GM21381 (cell line): ENCODE results near the gene EYS.
"Not testable (repeated sequence)": the region's sequence is repeated elsewhere in the genome, so short reads cannot be mapped to it uniquely, and the experiment has no call there.

ENCODE experiments used
- ATAC-seq: cut with Tn5 transposase; IDR thresholded peaks from one replicate; pipeline ENCODE4 v1.9.1; 2021; ENCODE audit warnings: mild to moderate bottlenecking, moderate library complexity; ENCODE audit not compliant: unreplicated experiment

The EYS gene

DNA sequence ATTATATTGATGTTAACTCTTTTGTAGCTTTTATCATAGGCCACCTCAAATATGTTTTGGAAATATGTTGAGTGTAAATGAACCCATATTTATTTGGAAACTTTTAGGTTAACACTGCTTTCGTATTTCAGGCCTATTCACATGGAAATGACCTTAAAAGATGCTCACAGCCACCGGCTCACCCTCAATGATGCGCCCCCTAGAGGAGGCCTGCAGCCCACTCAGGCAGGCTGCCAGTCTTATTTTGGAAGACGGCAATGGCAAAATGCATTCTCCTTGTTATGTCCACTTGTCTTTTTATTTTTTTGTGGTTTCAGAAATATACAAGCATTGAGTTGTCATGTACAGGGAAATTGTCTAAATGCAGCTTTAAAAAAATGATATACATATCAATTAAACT is 1201.7 kb downstream of the EYS start:
- ATAC-seq: no peak

DNA sequence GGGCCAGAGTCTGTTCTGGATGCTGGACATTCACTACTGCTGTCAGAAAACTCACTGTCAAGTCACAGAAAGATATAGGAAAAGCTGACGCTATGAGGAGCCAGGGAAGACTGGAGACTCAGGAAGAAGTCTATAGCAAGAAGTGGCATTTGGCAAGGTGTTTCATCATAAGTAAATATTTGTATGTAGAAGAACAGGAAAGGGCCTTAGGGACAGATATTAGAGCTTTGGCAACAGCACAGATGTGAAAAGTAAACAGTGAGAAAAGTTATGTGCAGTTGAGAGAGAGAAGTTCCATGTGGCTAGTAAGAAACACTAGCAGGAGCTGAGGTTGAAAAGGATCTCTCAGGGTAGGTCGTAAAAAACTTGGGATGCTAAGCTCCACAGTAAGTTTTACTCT is 1202.5 kb downstream of the EYS start:
- no peak for ATAC-seq

DNA sequence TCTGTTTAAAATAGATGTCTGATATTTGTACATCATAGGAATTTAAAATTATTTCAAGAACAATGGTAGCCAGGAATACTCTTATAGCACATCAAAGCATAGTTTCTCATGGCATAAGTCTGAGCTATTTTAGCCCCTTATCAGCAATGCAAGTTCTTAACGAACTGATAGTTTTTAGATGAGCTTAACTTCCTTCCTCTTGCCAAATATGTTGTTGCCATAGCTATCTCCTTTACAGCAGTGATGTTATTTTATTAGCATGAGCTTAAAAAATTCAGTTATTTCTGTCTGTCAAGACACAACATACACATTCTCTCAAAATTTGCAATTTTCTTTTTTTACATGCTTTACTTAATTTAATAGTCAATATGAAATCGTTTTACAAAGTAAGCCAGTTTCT is 1204.2 kb downstream of the EYS start:
- ATAC-seq: no peak

- ATAC-seq: no peak
These were observed 1209.4 kb downstream of the EYS start for GRCh38 chr6:64497634-64498033.

GRCh38 chr6:64489763-64490162 is 1217.3 kb downstream of the EYS start:
- no peak for ATAC-seq

DNA sequence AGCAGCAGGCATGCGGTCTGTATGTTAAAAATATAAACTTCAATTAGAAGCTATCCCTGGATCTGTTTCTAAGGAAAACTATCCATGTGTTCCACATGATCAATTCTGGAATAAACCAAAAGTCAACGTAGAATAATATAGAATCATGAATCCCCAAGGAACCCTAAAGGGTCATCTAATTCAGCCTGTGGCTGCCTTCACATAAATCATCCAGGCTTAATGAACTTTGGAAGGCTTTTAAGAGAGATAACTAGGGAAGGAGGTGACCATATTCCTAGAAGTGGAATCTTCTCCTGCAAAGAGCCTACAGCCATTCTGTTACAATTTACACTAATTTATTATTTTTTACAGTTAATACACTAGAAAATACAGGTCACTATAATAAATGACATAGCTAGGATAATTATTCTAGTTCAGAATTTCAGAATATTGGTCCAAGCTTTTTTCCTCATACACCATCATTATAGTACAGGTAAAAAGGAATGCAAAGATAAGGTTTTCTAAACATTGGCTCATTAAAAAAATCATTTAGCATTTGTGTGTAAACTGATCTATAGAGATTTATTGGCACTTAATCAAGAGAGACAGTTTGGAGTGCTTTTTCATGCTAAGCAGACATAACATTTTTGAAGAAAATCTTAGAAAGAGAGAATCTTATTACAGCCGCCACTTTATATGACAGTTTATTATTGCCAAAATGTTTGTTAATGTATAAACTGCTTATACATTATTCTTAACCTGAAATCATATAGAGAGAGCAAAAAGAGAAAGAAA is 1220.3 kb downstream of the EYS start:
- no peak for ATAC-seq

GRCh38 chr6:64483956-64484499 is 1223.0 kb downstream of the EYS start:
- no peak for ATAC-seq

GRCh38 chr6:64482631-64483030 is 1224.4 kb downstream of the EYS start:
- no peak for ATAC-seq

GRCh38 chr6:64479134-64479533 is 1227.9 kb downstream of the EYS start:
- ATAC-seq: no peak

- ATAC-seq: no peak
These were observed 1229.6 kb downstream of the EYS start for GRCh38 chr6:64477391-64477790.

DNA sequence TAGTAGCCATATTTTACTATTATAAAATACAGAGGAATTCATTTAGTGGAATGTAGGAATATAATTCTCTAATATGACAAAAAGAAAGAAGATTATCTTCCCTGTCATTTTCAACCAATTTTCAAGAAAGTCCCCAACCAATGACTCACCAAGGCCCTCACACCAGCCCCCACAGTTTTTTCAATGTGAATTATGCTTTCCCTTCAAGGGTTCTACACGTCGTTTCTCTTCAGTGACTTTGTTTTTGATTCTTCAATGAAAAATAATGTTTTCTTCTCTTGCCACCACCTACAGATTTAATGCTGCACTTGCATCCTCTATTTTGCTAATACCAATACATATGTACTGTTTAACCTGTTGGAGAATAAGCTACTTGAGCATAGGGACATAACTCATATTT is 1230.1 kb downstream of the EYS start:
- no peak for ATAC-seq

- not testable (repeated sequence) for ATAC-seq
These were observed 1237.6 kb downstream of the EYS start for GRCh38 chr6:64469405-64469804.

DNA sequence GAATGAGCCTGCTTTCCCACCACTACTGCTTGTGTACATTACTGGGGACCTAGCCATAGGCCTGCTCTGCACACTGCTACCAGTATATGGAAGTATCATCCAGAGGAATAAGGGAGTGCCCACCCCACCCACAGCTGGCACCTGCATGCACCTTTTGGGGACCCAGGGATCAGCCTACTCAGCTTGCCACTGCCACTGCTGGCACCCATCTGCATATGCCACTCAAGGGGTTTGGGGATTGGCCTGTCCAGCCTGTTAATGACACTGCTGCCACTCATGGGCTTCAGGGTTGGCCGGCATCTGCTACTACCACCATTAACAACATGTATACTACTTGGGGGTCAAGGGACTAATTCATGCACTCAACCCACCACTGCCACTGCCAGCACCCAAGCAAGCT is 1239.4 kb downstream of the EYS start:
- ATAC-seq: no peak

DNA sequence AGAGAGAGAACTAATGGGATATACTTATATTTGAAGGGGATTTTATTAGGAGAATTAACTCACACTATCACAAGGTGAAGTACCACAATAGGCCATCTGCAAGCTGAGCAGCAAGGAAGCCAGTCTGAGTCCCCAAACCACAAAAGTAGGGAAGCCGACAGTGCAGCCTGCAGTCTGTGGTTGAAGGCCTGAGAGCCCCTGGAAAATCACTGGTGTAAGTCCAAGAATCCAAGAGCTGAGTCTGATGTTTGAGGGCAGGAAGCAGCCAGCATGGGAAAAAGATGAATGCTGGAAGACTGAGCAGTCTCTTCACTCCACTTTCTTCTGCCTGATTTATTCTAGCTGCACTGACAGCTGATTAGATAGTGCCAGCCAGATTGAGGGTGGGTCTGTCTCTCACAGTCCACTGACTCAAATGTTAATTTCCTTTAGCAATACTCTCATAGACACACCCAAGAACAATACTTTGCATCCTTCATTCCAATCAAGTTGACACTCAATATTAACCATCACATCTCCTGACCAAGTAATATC is 1247.5 kb downstream of the EYS start:
- no peak for ATAC-seq

DNA sequence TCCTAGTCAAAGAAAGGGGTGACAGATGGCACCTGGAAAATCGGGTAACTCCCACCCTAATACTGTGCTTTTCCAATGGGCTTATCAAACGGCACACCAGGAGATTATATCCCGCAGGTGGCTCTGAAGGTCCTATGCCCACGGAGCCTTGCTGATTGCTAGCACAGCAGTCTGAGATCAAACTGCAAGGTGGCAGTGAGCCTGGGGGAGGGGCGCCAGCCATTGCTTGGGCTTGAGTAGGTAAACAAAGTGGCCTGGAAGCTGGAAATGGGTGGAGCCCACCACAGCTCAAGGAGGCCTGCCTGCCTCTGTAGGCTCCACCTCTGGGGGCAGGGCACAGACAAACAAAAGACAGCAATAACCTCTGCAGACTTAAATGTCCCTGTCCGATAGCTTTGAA is 1258.9 kb downstream of the EYS start:
- ATAC-seq: not testable (repeated sequence)

- no peak for ATAC-seq
These were observed 1262.0 kb downstream of the EYS start for GRCh38 chr6:64445038-64445437.

DNA sequence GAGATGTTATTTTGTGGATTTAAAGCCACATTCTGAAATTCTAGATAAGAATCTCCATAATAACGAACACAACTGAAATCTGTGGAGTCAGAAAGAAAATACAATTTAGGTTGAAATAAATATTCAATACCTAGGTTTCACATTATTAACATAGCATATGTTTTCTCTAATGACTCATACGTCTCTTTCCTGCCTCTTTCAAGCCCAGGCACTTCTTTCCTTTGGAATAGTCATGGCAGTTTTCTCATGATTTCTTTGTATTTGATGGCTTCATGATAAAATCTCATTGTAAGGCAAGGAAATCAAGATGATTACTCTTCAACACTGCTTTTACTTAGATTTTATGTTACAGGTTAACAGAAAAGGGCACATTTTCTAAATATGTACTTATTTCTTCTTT is 1267.8 kb downstream of the EYS start:
- ATAC-seq: no peak

- no peak for ATAC-seq
These were observed 1269.0 kb downstream of the EYS start for GRCh38 chr6:64437996-64438395.

DNA sequence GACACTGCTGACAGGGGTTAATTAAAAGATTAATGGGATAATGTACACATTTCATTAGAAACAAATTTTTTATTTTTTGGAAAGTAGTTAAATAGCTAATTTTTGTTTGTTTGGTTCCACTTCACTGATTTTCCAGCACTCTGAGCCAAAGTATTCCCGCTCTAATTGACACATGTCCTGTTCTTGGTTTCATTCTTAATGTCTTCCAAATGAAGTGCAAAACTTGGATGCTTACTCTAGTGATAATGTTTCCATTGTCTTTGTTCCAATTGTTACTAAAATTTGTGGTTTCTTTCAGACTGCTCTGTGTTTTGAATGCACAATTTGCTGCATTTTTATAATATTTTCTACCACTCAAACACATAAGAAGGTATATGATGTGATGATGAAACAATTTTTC is 1277.1 kb downstream of the EYS start:
- no peak for ATAC-seq

DNA sequence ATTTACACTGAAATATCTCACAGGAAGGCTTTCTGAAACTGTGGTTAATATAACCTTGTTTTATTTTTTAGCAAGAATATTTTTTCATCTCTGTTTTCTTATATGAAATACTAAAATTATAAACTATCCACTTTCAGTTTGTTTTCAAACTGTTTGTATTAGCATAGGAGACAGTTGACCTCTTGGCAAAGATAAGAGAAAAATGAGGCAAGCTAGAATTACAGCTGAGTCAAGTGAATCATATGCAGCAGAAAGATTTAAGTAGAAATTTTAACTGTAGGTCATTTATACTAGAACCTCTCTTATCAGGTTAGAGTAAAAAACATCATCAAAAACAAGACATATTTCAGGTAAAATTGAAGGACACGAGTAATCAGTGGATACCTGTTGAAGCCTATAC is 1278.8 kb downstream of the EYS start:
- ATAC-seq: no peak

DNA sequence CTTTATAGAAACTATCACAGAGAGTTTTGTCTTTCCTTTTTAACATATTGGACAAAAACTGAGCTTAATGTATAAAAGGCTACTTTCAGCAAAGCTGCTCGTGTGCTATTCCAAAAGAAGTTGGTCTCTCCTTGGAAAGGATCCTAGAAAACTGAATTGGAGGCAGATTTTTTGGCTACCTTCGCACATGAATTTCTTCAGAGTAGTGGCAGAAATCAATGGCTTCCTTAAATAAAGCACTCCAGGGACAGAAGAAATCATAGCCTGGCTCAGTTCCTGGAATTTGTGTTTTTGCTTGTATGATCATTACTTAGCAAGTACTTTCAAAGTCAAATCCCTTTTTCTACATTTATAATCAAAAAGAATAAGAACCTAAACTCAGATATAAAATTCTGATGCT is 1291.1 kb downstream of the EYS start:
- ATAC-seq: no peak

- ATAC-seq: no peak
These were observed 1295.8 kb downstream of the EYS start for GRCh38 chr6:64411226-64411625.

- no peak for ATAC-seq
These were observed 1297.1 kb downstream of the EYS start for GRCh38 chr6:64409948-64410347.
